Coronary artery (tissue), 2 donors: ENCODE data around the gene CAST.

Source experiments
- DNase-seq: peaks from one replicate; pipeline ENCODE4 v3.0.0-alpha.2; 2017; ENCODE audit warnings: low spot score
- H3K27ac ChIP-seq, 2 donors: fragments of 200-600 bp; sonication (generic); one replicate each; pipeline ENCODE4 v1.5.1; 2016 to 2019
- H3K4me3 ChIP-seq: fragments of 200-600 bp; sonication (generic); 2 replicates; pipeline ENCODE4 v1.5.1; 2016; ENCODE audit warnings: mild to moderate bottlenecking, moderate library complexity
- CTCF ChIP-seq: fragments of 200-600 bp; sonication (generic); IDR thresholded peaks from one replicate; pipeline ENCODE4 v1.5.1; 2019; ENCODE audit warnings: antibody characterized with exemption

CAST gene

GRCh38 chr5:96709152-96709821 is 47.1 kb downstream of the CAST start:
- no peak for TF ChIP-seq CTCF
- Histone ChIP-seq H3K27ac (no peak overlapping the region), H3K4me3 (no peak overlapping the region)
- no peak for DNase-seq

DNA sequence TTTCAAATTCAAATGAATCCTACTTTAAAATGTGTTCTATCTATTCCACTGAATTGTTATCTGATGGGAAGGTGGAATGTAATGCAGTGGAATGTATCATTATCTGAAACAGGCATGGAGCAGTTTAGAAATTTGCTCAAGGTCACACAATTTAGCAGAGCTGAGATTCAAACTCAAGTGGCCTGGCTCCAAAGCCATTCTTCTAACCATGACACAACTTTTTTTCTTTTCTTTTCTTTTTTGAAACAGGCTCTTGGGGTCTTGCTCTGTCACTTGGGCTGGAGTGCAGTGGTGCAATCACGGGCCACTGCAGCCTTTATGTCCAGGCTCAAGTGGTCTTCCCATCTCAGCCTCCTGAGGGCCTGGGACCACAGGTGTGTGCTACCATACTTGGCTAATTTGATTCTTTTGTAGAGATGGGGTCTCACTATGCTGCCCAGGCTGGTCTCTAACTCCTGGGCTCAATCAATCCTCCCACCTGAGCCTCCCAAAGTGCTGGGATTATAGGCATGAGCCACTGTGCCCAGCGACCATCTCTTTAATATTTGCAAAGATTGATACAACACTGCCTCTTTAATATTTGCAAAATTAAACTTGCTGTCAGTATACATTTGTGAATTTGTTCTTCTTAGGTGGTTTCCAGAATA is 50.0 kb downstream of the CAST start:
- TF ChIP-seq CTCF: no peak
- H3K27ac ChIP-seq: no peak overlapping the region
- no peak overlapping the region for H3K4me3 ChIP-seq
- DNase-seq: no peak

DNA sequence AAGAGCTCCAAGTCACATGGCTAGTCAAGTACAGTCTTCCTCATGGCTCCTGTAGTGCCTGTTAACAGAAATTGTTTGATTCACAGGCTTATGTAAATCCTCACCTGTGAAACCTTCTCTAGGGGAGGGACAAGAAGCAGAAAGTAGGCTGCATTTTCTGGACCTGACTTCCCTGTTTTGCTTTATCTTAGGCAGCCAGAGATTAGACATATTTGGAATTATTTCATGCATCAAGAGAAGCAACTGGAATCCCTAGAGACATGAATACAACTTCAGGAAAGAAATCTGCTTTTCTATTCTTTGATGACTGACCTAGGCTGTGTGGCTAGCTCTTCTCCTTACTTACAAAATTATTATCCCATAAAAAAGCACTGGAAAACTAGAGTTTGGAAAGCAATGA is 52.3 kb downstream of the CAST start:
- no peak for TF ChIP-seq CTCF
- H3K4me3 ChIP-seq: no peak overlapping the region
- no peak for DNase-seq
- peak overlapping the region; percentile 61 to 64 for H3K27ac ChIP-seq

- TF ChIP-seq CTCF: no peak
- DNase-seq: no peak
- no peak overlapping the region for H3K4me3 ChIP-seq
- H3K27ac ChIP-seq: peak overlapping the region; percentile 61 to 64
Observed at GRCh38 chr5:96714951-96715451, 52.8 kb downstream of the CAST start.

- TF ChIP-seq CTCF: no peak
Observed at GRCh38 chr5:96716007-96716406, 53.8 kb downstream of the CAST start.

DNA sequence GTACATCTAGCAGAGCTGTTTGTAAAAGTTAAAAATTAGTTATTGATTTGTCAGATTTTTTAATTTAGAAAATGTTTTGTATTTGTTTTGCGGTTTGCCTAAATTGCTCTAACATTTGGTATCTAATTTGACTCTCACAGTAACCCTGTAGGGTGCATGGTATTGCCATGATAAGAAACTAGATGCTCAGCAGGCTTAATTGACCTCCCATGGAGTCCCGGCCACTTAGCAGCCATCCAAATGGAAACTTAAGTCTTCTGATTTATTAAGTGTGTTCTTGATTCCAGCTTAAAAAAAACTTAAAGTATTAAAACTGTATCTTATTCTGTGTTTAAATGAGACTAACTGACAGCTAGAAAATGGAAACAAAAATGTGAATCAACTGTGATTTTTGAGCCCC is 54.5 kb downstream of the CAST start:
- Histone ChIP-seq H3K27ac (no peak overlapping the region), H3K4me3 (no peak overlapping the region)
- no peak for DNase-seq
- no peak for TF ChIP-seq CTCF

More at GRCh38 chr5:96716007-96716406, 53.8 kb downstream of the CAST start:
- peak overlapping the region; percentile 61 to 64 for H3K27ac ChIP-seq
- H3K4me3 ChIP-seq: no peak overlapping the region
- no peak for DNase-seq

GRCh38 chr5:96717874-96718273 is 55.7 kb downstream of the CAST start:
- Histone ChIP-seq H3K27ac (no peak overlapping the region), H3K4me3 (no peak overlapping the region)
- no peak for TF ChIP-seq CTCF
- no peak for DNase-seq
